ENCODE results near the gene RPS6KC1. TPM values are rescaled to one million over a fixed set of nuclear protein-coding genes. Genes with fewer than 3 reads are reported as not detected.
A peak's percentile ranks its signal among the peaks of the same experiment; 100 is the strongest.
"Not testable (repeated sequence)": the region's sequence is repeated elsewhere in the genome, so short reads cannot be mapped to it uniquely, and the experiment has no call there.

Gene RPS6KC1
- total RNA-seq, 1 experiment from 2014 or later, result 19.7 TPM

DNA sequence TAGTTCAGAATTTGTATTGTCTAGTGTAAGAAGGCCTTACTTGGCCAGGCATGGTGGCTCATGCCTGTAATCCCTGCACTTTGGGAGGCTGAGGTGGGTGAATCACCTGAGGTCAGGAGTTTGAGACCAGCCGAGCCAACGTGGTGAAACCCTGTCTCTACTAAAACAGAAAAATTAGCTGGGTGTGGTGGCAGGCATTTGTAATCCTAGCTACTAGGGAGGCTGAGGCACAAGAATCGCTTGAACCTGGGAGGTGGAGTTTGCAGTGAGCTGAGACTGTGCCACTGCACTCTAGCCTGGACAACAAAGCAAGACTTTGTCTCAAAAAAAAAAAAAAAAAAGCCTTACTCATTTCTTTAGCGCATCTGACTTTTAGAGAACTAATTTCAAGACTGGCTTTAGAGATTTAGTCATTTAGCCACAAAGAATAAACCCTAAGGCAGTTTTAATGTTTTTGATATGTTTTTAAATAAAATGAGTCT lies 66.7 kb downstream of the RPS6KC1 start:
- peak; percentile 3 for DNase-seq
- H3K4me3 ChIP-seq, result not testable (repeated sequence)

DNA sequence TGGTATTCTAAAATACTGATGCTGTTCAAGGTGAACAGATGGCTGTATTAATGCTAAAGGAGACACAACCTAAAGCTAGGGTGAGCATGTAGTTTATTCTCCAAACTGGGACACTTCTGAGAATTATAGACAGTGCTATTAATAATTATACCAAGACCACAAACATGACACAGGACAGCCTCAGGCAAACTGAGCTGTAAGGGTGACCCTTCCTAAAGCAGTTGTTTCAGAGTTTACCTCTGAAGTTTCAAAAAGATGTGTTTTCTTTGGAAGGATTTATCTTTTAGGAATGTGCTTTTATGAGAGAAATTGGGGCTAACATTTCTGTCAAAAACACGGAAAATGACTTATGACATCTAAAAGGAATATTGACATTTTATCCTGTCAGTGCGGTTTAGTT lies 68.8 kb downstream of the RPS6KC1 start:
- Histone ChIP-seq H3K9me3 (peaks cover 6% of the 10 kb centered on the region; the same call in 1 of the 2 replicates), H3K27me3 (no peaks in the 10 kb centered on the region), H3K4me3 (no peak overlapping the region), H3K36me3 (no peaks in the 10 kb centered on the region; the same call in 1 of the 2 replicates)
- DNase-seq, result no peak

More for the DNA sequence above, 66.7 kb downstream of the RPS6KC1 start:
- not testable (repeated sequence) for H3K9me3 ChIP-seq, H3K36me3 ChIP-seq, H3K27me3 ChIP-seq

DNA sequence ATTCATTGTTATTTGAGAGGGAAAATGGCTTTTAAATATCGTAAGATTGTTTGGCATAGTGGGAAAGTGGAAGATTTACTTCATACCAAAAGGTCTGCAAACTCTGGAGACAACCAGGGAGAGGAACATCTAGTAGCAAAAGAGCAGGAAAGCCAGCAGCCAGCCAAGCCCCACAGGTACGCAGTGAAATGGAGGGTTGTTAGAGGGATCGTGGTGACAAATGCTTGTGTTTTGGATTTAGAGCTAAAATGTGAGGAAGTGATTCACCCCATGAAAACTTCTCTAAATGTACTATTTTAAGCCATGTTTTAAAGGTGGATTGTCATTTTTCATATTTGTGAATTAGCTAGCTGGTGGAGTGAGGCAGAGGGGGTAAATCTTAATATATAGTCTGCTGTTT lies 69.3 kb downstream of the RPS6KC1 start:
- Histone ChIP-seq H3K4me3 (no peak overlapping the region), H3K27me3 (no peaks in the 10 kb centered on the region), H3K36me3 (no peaks in the 10 kb centered on the region; the same call in 1 of the 2 replicates), H3K9me3 (peaks cover 6% of the 10 kb centered on the region; the same call in 1 of the 2 replicates)
- no peak for DNase-seq

DNA sequence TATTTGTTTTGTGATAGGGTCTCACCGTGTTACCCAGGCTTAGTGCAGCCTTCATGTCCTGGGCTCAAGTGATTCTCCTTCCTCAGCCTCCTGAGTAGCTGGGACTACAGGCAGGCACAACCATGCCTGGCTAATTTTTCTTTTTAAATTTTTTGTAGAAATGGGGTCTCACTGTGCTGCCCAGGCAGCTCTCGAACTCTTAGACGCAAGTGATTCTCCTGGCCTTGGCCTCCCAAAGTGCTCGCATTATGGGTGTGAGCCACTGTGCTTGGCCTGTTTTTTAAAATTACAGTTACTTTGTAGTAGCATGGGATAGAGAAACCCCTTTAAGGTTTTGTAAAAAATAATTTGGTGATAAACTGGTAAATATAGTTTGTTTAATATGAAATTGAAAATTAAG lies 69.9 kb downstream of the RPS6KC1 start:
- Histone ChIP-seq H3K36me3 (no peaks in the 10 kb centered on the region; the same call in 1 of the 2 replicates), H3K9me3 (0 out of 2 replicates have a peak, but pooled peaks cover 3% of the 10 kb centered on the region), H3K27me3 (no peaks in the 10 kb centered on the region), H3K4me3 (no peak overlapping the region)
- DNase-seq, result no peak

DNA sequence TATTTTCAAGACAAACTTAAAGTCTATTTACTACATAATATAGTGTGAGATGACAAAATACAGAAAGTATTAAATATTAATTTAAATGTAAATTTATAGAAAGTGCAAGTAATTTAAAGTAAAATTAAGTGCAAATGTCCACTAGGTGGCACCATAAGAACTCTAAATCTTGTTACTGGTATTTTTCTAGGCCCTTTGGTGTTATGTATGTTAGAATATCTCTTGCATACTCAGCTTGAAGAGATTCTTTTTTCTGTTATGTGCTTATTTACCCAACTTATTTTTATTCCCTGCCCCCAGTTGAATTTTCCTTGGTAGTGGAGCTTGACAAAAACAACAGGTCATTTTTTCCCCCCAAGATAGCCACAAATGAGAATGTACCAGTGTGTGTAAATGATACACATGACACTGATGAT lies 71.5 kb downstream of the RPS6KC1 start:
- Histone ChIP-seq H3K27me3 (no peaks in the 10 kb centered on the region), H3K4me3 (no peak overlapping the region), H3K9me3 (no peaks in the 10 kb centered on the region), H3K36me3 (no peaks in the 10 kb centered on the region)
- no peak for DNase-seq

DNA sequence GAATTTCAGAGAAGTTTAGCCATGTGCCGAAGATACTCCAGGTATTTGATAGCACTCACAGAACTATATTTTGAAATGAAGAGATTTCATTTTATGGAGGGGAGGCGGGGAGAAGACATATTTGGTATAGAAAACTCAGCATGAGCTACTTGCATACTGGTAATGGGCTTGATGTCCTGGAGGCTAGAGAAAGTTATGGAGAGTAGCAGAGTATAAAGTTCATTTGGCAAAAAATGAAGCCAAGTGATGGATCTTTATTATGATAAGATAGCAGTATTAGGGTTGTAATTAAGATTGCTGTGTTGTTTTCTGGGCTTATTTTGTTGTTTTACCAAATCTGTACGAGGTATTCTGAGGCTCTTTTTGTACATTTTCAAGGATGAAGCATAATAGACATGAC lies 72.0 kb downstream of the RPS6KC1 start:
- H3K27me3 ChIP-seq, result no peaks in the 10 kb centered on the region
- H3K36me3 ChIP-seq, result no peaks in the 10 kb centered on the region
- no peak for DNase-seq
- no peaks in the 10 kb centered on the region for H3K9me3 ChIP-seq
- H3K4me3 ChIP-seq, result no peak overlapping the region

DNA sequence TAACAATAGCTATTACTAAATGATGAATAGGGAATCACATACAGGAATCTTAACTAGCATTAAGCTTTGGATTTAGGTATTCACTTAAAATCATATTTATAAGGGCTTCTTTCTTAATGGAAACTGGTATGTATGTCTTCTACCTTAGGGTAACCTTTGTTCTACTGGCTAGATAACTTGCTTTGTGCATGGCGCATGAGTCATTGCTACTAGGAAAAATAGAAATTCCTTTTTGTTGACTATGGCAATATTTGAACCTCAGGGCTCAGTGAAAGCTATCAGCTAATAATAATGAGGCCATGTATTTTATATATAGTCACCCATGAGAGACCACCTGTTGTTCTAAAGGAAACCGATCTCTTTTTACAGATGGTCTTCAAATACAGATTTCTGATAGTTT lies 72.5 kb downstream of the RPS6KC1 start:
- Histone ChIP-seq H3K27me3 (no peaks in the 10 kb centered on the region), H3K9me3 (no peaks in the 10 kb centered on the region), H3K4me3 (no peak overlapping the region), H3K36me3 (no peaks in the 10 kb centered on the region)
- DNase-seq, result peak; percentile 39

DNA sequence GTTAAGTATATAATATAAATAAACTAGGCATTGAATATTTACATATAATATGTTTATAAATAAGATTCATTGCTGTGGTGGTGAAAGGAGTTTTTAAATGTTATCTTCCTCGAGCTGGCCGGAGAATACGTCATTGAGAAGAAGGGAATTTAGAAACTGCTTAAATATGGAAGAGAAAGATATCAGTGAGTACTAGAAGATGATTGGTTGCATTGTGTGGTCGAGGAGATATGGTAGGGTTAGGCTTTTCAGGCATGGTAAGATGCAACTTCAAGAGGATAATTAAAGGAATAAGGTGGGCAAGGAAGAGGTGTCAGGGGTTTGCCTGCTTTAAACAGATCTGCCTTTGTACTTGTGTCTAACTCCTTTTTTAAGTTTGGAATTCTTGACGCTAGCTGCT lies 73.5 kb downstream of the RPS6KC1 start:
- Histone ChIP-seq H3K36me3 (no peaks in the 10 kb centered on the region), H3K27me3 (no peaks in the 10 kb centered on the region), H3K4me3 (no peak overlapping the region), H3K9me3 (no peaks in the 10 kb centered on the region)
- no peak for DNase-seq

DNA sequence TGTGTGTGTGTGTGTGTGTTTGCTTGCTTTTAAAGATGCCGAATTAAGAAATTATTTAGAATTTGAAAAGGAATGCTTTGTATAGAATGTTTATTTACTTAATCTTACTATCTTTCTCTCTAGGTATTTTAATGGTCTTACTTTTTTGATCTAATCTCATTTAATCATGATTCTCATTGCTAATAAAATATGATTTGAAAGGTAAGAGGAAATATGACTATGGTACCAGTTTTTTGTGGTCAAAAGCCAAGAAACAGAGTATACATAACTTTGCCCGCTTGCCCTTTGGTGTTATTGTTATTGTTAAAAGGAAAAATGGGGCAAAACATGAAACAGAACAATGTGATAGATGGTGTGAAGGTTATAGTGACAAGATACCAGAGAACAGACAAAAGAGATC lies 74.6 kb downstream of the RPS6KC1 start:
- H3K9me3 ChIP-seq, result no peaks in the 10 kb centered on the region
- no peak overlapping the region for H3K4me3 ChIP-seq
- no peaks in the 10 kb centered on the region for H3K27me3 ChIP-seq
- no peaks in the 10 kb centered on the region for H3K36me3 ChIP-seq
- no peak for DNase-seq

DNA sequence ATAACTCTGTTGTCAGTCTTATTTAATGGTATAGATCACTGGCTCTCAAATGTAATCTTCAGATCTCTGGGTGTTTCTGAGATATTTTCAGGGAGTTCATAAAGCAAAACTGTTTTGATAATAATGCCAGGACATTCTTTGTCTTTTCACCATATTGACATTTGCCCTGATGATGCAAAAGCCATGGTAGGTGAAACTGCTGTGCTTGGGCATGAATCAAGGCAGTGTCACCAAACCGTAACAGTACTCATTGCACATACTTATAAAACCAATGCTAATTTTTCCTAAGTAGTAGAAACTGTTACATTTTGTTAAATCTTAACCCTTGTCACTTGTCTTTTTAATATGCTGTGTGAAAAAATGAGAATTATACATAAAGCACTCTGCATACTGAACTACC lies 76.0 kb downstream of the RPS6KC1 start:
- H3K27me3 ChIP-seq, result no peaks in the 10 kb centered on the region
- H3K9me3 ChIP-seq, result no peaks in the 10 kb centered on the region
- H3K4me3 ChIP-seq, result no peak overlapping the region
- H3K36me3 ChIP-seq, result no peaks in the 10 kb centered on the region
- DNase-seq, result no peak

DNA sequence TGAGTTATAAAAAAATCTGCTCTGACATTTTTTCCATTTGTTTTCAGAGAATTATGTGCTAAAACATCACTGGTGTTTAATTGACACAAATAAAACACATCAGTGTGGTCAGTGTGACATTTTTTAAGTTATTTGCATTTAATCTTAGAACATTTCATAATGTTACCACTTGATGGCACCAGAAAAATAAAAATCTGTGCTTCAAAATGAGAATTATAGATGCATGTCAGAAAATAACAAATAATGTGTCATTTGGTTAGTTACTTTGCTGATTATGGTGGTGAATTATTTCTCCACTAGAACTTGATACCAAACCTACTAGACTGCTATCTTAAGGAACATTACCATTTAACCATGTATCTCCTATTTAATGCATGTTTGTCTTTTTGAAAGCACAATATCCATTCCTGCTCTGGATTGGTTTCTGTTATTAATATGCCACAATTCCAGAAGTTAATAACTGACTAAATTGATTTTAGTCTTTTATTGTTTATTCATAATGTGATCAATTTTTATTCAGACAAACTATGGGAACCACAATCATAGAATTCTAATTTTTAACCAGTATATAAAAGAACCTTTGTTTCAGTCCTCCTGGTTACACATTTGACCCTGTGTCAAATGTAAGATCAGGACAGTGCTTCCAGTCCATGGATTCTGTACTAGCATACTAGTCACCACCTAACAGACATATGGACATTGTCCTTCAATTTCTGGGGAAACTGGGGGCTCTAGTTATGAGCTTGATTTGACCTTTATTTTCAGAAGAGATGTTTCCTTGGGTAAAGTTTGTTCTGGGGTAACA lies 81.0 kb downstream of the RPS6KC1 start:
- DNase-seq, result no peak
- H3K9me3 ChIP-seq, result no peaks in the 10 kb centered on the region
- H3K27me3 ChIP-seq, result no peaks in the 10 kb centered on the region
- no peak overlapping the region for H3K4me3 ChIP-seq
- no peaks in the 10 kb centered on the region for H3K36me3 ChIP-seq

DNA sequence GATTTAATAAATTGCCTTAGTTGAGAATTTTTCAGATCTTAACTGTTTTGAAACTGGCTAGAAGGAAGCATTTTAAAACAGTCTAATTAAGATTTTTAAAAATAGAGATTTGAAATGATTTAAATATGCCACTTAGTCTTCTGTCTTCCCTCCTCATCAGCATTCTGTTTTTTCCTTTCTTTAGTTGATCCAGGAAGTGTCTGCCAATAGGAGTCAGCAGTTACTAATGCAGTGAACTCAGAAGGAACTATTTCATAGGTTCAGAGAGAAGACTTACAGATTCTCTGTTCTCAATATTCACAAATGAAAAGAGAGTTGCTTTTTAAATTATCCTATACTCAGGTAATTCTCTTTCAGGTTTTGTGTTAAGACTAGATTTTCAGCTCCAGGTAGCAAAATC lies 84.5 kb downstream of the RPS6KC1 start:
- Histone ChIP-seq H3K36me3 (peaks cover 3% of the 10 kb centered on the region; the same call in 1 of the 2 replicates), H3K9me3 (peaks cover 7% of the 10 kb centered on the region), H3K27me3 (no peaks in the 10 kb centered on the region), H3K4me3 (no peak overlapping the region)
- no peak for DNase-seq

DNA sequence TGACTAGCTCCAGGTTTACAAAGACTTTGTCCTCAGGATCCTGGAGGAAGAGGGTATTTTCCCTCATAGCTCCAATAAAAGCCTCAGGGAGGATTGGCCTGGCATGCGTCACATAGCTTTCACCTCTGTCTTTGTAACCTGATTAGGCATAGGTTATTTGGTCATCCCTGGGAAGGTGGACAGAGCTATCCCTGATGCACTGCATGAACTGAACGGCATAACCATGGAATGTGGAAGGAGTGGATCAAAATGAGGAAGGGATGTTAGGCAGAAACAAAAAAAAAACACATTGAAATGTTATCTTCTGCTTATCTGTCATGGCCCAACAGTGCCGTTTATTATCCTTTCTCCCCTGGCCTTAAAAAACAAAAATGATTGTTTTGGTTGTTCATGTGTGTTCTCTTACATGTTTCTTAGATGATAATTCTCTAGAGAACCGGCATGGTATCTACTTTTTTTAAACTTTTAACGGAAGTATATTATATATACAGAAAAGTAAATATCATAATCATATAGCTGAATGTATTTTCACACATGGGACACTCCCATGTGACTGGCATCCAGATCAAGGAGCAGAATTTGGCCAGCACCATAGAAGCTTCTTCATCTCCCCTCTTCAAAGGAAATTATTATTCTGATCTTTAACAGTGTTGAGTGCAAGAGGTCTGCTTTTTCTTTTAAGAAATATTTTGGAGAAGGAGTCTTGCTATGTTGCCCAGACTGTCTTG lies 85.3 kb downstream of the RPS6KC1 start:
- Histone ChIP-seq H3K4me3 (no peak overlapping the region), H3K36me3 (peaks cover 3% of the 10 kb centered on the region; the same call in 1 of the 2 replicates), H3K9me3 (peaks cover 7% of the 10 kb centered on the region), H3K27me3 (no peaks in the 10 kb centered on the region)
- no peak for DNase-seq

DNA sequence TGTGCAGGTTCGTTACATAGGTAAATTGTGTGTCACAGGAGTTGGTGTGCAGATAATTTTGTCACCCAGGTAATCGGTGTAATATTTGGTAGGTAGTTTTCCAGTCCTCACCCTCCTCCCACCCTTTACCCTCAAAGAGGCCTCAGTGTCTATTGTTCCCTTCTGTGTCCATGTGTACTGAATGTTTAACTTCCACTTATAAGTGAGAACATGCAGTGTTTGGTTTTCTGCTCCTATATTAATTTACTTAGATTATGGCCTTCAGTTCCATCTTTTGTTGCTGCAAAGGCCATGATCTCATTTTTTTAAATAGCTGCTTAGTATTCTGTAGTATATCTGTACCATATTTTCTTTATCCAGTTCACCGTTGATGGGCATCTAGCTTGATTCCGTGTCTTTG lies 87.3 kb downstream of the RPS6KC1 start:
- H3K36me3 ChIP-seq, result peaks cover 3% of the 10 kb centered on the region; the same call in 1 of the 2 replicates
- H3K27me3 ChIP-seq, result no peaks in the 10 kb centered on the region
- DNase-seq, result no peak
- H3K4me3 ChIP-seq, result no peak overlapping the region
- peaks cover 7% of the 10 kb centered on the region for H3K9me3 ChIP-seq

DNA sequence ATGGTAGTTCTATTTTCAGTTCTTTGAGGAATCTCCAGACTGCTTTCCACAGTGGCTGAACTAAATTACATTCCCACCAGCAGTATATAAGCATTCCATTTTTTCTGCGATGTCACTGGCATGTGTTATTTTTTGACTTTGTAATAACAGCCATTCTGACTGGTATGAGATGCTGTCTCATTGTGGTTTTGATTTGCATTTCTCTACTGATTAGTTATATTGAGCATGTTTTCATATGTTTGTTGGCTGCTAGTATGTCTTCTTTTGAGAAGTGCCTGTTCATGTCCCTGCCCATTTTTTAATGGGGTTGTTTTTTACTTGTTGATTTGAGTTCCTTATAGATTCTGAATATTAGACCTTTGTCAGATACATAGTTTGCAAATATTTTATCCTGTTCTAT lies 87.9 kb downstream of the RPS6KC1 start:
- no peak for DNase-seq
- Histone ChIP-seq H3K36me3 (peaks cover 3% of the 10 kb centered on the region), H3K27me3 (no peaks in the 10 kb centered on the region), H3K4me3 (no peak overlapping the region), H3K9me3 (peaks cover 7% of the 10 kb centered on the region)

DNA sequence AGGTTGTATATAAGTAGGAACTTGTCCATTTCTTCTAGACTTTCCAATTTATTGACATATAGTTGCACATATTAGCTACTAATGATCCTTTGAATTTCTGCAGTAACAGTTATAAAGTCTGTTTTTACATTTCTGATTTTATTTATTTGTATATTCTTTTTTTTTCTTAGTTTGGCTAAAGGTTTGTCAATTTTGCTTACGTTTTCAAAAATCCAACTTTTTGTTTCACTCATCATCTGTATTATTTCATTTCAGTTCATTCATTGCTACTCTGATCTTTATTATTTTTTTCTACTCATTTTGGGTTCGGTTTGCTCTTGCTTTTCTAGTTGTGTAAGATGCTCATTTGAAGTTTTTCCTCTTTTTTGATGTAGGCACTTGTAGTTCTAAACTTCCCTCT lies 97.9 kb downstream of the RPS6KC1 start:
- H3K27me3 ChIP-seq, result no peaks in the 10 kb centered on the region

DNA sequence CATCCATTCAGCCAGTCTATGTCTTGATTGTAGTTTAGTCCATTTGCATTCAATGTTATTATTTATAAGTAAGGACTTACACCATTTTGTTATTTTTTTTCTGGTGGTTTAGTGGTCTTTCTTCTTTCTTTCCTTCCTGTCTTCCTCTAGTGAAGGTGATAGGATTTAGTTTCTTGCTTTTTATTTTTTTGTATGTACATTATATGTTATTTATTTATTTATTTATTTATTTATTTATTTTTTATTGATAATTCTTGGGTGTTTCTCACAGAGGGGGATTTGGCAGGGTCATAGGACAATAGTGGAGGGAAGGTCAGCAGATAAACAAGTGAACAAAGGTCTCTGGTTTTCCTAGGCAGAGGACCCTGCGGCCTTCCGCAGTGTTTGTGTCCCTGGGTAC lies 99.0 kb downstream of the RPS6KC1 start:
- not testable (repeated sequence) for DNase-seq, H3K27me3 ChIP-seq, H3K36me3 ChIP-seq, H3K4me3 ChIP-seq
- H3K9me3 ChIP-seq, result peaks cover 14% of the 10 kb centered on the region

More for the DNA sequence above, 97.9 kb downstream of the RPS6KC1 start:
- Histone ChIP-seq H3K9me3 (peaks cover 14% of the 10 kb centered on the region), H3K36me3 (peaks cover 5% of the 10 kb centered on the region; the same call in 1 of the 2 replicates), H3K4me3 (no peak overlapping the region)
- no peak for DNase-seq
